Measurements from ENCODE around the gene DLEC1.
"Not testable (repeated sequence)": the region's sequence is repeated elsewhere in the genome, so short reads cannot be mapped to it uniquely, and the experiment has no call there.

Gene DLEC1

GRCh38 chr3:38039899-38040261, 872 bp downstream of the DLEC1 start:
- peak; percentile 71 for DNase-seq

GRCh38 chr3:38040401-38040800, 1.4 kb downstream of the DLEC1 start:
- DNase-seq, result no peak

GRCh38 chr3:38043486-38043885, 4.5 kb downstream of the DLEC1 start:
- DNase-seq, result no peak

- DNase-seq, result no peak
Measured at GRCh38 chr3:38046027-38046426, 7.0 kb downstream of the DLEC1 start.

GRCh38 chr3:38046821-38047220, 7.8 kb downstream of the DLEC1 start:
- DNase-seq, result no peak

GRCh38 chr3:38047896-38048295, 8.9 kb downstream of the DLEC1 start:
- no peak for DNase-seq

- DNase-seq, result no peak
Measured at GRCh38 chr3:38049358-38050126, 10.5 kb downstream of the DLEC1 start.

- DNase-seq, result no peak
Measured at GRCh38 chr3:38051131-38051530, 12.1 kb downstream of the DLEC1 start.

- DNase-seq, result not testable (repeated sequence)
Measured at GRCh38 chr3:38053286-38053685, 14.3 kb downstream of the DLEC1 start.

GRCh38 chr3:38053813-38054498, 14.9 kb downstream of the DLEC1 start:
- DNase-seq, result not testable (repeated sequence)

- DNase-seq, result no peak
Measured at GRCh38 chr3:38054499-38055001, 15.5 kb downstream of the DLEC1 start.

GRCh38 chr3:38059148-38059547, 20.1 kb downstream of the DLEC1 start:
- no peak for DNase-seq

GRCh38 chr3:38059591-38059990, 20.6 kb downstream of the DLEC1 start:
- no peak for DNase-seq

GRCh38 chr3:38062809-38063208, 23.8 kb downstream of the DLEC1 start:
- no peak for DNase-seq

GRCh38 chr3:38064453-38064852, 25.4 kb downstream of the DLEC1 start:
- not testable (repeated sequence) for DNase-seq

- no peak for DNase-seq
Measured at GRCh38 chr3:38067508-38068233, 28.7 kb downstream of the DLEC1 start.

- no peak for DNase-seq
Measured at GRCh38 chr3:38070013-38070412, 31.0 kb downstream of the DLEC1 start.

GRCh38 chr3:38077073-38077472, 38.1 kb downstream of the DLEC1 start:
- not testable (repeated sequence) for DNase-seq

GRCh38 chr3:38082296-38082695, 43.3 kb downstream of the DLEC1 start:
- DNase-seq, result not testable (repeated sequence)

- not testable (repeated sequence) for DNase-seq
Measured at GRCh38 chr3:38083254-38083653, 44.2 kb downstream of the DLEC1 start.

GRCh38 chr3:38083871-38084333, 44.9 kb downstream of the DLEC1 start:
- no peak for DNase-seq

- peak; percentile 5 for DNase-seq
Measured at GRCh38 chr3:38084334-38085310, 45.6 kb downstream of the DLEC1 start.
